Fibroblast of skin of back (primary cell): ENCODE data around the gene ZBTB25.
A peak's percentile ranks its signal among the peaks of the same experiment; 100 is the strongest.

Experiments used
- DNase-seq: peaks from one replicate; pipeline ENCODE4 v3.0.0-alpha.2; 2013

Gene ZBTB25

GRCh38 chr14:64439141-64439540, 64.5 kb downstream of the ZBTB25 start:
- no peak for DNase-seq

GRCh38 chr14:64438181-64438841, 65.3 kb downstream of the ZBTB25 start:
- DNase-seq = peak; percentile 97

- DNase-seq = no peak
These were observed 69.1 kb downstream of the ZBTB25 start for GRCh38 chr14:64434528-64434927.

GRCh38 chr14:64423987-64424386, 79.7 kb downstream of the ZBTB25 start:
- peak; percentile 74 for DNase-seq

GRCh38 chr14:64422756-64423155, 80.9 kb downstream of the ZBTB25 start:
- DNase-seq = no peak

- no peak for DNase-seq
These were observed 81.6 kb downstream of the ZBTB25 start for GRCh38 chr14:64422005-64422404.

GRCh38 chr14:64421166-64421565, 82.5 kb downstream of the ZBTB25 start:
- peak; percentile 84 for DNase-seq

- DNase-seq = no peak
These were observed 84.6 kb downstream of the ZBTB25 start for GRCh38 chr14:64419003-64419402.

- no peak for DNase-seq
These were observed 85.9 kb downstream of the ZBTB25 start for GRCh38 chr14:64417771-64418125.

GRCh38 chr14:64417055-64417770, 86.4 kb downstream of the ZBTB25 start:
- peak; percentile 25 for DNase-seq

- no peak for DNase-seq
These were observed 87.2 kb downstream of the ZBTB25 start for GRCh38 chr14:64416348-64416932.

GRCh38 chr14:64412237-64412636, 91.4 kb downstream of the ZBTB25 start:
- DNase-seq = no peak

- no peak for DNase-seq
These were observed 92.6 kb downstream of the ZBTB25 start for GRCh38 chr14:64411001-64411400.

GRCh38 chr14:64410084-64410774, 93.4 kb downstream of the ZBTB25 start:
- peak; percentile 54 for DNase-seq

GRCh38 chr14:64409126-64409920, 94.3 kb downstream of the ZBTB25 start:
- no peak for DNase-seq

GRCh38 chr14:64407329-64407728, 96.3 kb downstream of the ZBTB25 start:
- no peak for DNase-seq

- DNase-seq = no peak
These were observed 98.3 kb downstream of the ZBTB25 start for GRCh38 chr14:64405295-64405694.

GRCh38 chr14:64401949-64402348, 101.7 kb downstream of the ZBTB25 start:
- DNase-seq = no peak

- no peak for DNase-seq
These were observed 102.7 kb downstream of the ZBTB25 start for GRCh38 chr14:64400829-64401459.
